GM18867 (cell line): ENCODE results near the gene MRM2.

Experiments used
- ATAC-seq: cut with Tn5 transposase; IDR thresholded peaks from one replicate; pipeline ENCODE4 v1.9.1; 2021; ENCODE audit warnings: mild to moderate bottlenecking, moderate library complexity; ENCODE audit not compliant: unreplicated experiment

The MRM2 gene

GRCh38 chr7:2241580-2242540 is at the start of gene MRM2, which contains the start of gene NUDT1:
MRM2 (minus strand) TSS chr7:2242205; CDS start chr7:2242169, 36 bp downstream.
NUDT1 (plus strand) TSS chr7:2242226; CDS start chr7:2244575, 2,349 bp downstream.
- peak; percentile 71 for ATAC-seq

GRCh38 chr7:2290877-2291276 is 48.9 kb upstream of the MRM2 start:
- ATAC-seq: no peak

- no peak for ATAC-seq
Measured at GRCh38 chr7:2289621-2290020, 47.6 kb upstream of the MRM2 start.

- peak; percentile 22 for ATAC-seq
Measured at GRCh38 chr7:2289111-2289586, 47.1 kb upstream of the MRM2 start.

GRCh38 chr7:2288503-2288902 is 46.5 kb upstream of the MRM2 start:
- ATAC-seq: peak; percentile 66

- ATAC-seq: no peak
Measured at GRCh38 chr7:2287745-2288144, 45.7 kb upstream of the MRM2 start.

- ATAC-seq: no peak
Measured at GRCh38 chr7:2283074-2283473, 41.1 kb upstream of the MRM2 start.

GRCh38 chr7:2282185-2282751 is 40.3 kb upstream of the MRM2 start:
- no peak for ATAC-seq

GRCh38 chr7:2281541-2281940 is 39.5 kb upstream of the MRM2 start:
- no peak for ATAC-seq

GRCh38 chr7:2280424-2280823 is 38.4 kb upstream of the MRM2 start:
- no peak for ATAC-seq

- ATAC-seq: no peak
Measured at GRCh38 chr7:2279896-2280295, 37.9 kb upstream of the MRM2 start.

GRCh38 chr7:2278026-2278425 is 36.0 kb upstream of the MRM2 start:
- no peak for ATAC-seq

- ATAC-seq: no peak
Measured at GRCh38 chr7:2276107-2276506, 34.1 kb upstream of the MRM2 start.

- ATAC-seq: no peak
Measured at GRCh38 chr7:2275101-2275500, 33.1 kb upstream of the MRM2 start.

- ATAC-seq: no peak
Measured at GRCh38 chr7:2274666-2275065, 32.7 kb upstream of the MRM2 start.

GRCh38 chr7:2273866-2274265 is 31.9 kb upstream of the MRM2 start:
- ATAC-seq: no peak

GRCh38 chr7:2272031-2272430 is 30.0 kb upstream of the MRM2 start:
- ATAC-seq: no peak

- ATAC-seq: no peak
Measured at GRCh38 chr7:2271273-2272026, 29.4 kb upstream of the MRM2 start.

- ATAC-seq: no peak
Measured at GRCh38 chr7:2270495-2270894, 28.5 kb upstream of the MRM2 start.

- no peak for ATAC-seq
Measured at GRCh38 chr7:2269991-2270460, 28.0 kb upstream of the MRM2 start.
